22Rv1 (cell line): ENCODE measurements around the gene DPM3.

ENCODE experiments used
- CTCF ChIP-seq: fragments of 450-650 bp; IDR thresholded peaks from 2 replicates; pipeline ENCODE4 v1.5.1; 2017; ENCODE audit warnings: mild to moderate bottlenecking
- ZFX ChIP-seq: fragments of 450-650 bp; IDR thresholded peaks from 2 replicates; pipeline ENCODE4 v1.6.1; 2017; ENCODE audit warnings: antibody characterized with exemption, borderline replicate concordance

- TF ChIP-seq CTCF (no peak), ZFX (no peak)
These were observed 41.8 kb upstream of the DPM3 start for GRCh38 chr1:155182052-155182550.
